Dendritic cell treated with granulocyte-macrophage colony-stimulating factor and Interleukin-4, amounts not matched to agents 40 ng/mL and 50 ng/mL, for 4 days (primary cell): Measurements from ENCODE around the gene RARB.

Source experiments
- H3K27ac Mint-ChIP-seq: one replicate; pipeline ENCODE4 v1.8.0; 2022; ENCODE audit warnings: mild to moderate bottlenecking, mixed read lengths
- H3K27me3 Mint-ChIP-seq: one replicate; pipeline ENCODE4 v1.8.0; 2022; ENCODE audit warnings: mild to moderate bottlenecking, mixed read lengths
- H3K36me3 Mint-ChIP-seq: one replicate; pipeline ENCODE4 v1.8.0; 2022; ENCODE audit warnings: low read depth, mixed read lengths
- H3K4me1 Mint-ChIP-seq: one replicate; pipeline ENCODE4 v1.8.0; 2022; ENCODE audit warnings: low read depth, mixed read lengths
- H3K4me3 Mint-ChIP-seq: one replicate; pipeline ENCODE4 v1.8.0; 2022; ENCODE audit warnings: mild to moderate bottlenecking, moderate library complexity, mixed read lengths
- H3K9me3 Mint-ChIP-seq: one replicate; pipeline ENCODE4 v1.8.0; 2022; ENCODE audit warnings: mixed read lengths
- intact Hi-C: fragments of 100-400 bp; cut with micrococcal nuclease; formaldehyde crosslinking; loops from one replicate; pipeline ENCODE4 v1.15.0; 2022

The RARB gene

DNA sequence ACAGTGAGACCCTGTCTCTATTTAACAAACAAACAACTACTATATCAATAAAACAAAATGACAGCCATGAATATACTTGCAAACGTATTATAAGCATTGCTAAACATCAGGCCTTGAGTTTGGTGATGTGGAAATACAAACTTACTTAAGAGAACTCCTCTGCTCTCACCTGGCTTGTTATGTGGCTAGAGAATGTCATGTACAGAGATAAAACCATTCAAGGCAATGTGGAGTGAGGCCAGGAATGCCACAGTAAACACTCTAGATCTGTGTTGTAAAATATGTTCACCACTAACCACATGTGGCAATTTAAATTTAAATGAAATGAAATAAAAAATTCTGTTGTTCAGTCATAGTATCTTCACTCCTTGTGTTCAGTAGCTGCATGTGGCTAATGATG is 22.7 kb upstream of the RARB start:
- no peak overlapping the region for H3K4me3 Mint-ChIP-seq
- no peaks in the 10 kb centered on the region for H3K27me3 Mint-ChIP-seq
- H3K36me3 Mint-ChIP-seq = no peaks in the 10 kb centered on the region
- no peak overlapping the region for H3K27ac Mint-ChIP-seq
- intact Hi-C loops = no loop called here
- H3K4me1 Mint-ChIP-seq = no peaks in the 10 kb centered on the region
- H3K9me3 Mint-ChIP-seq = no peaks in the 10 kb centered on the region

DNA sequence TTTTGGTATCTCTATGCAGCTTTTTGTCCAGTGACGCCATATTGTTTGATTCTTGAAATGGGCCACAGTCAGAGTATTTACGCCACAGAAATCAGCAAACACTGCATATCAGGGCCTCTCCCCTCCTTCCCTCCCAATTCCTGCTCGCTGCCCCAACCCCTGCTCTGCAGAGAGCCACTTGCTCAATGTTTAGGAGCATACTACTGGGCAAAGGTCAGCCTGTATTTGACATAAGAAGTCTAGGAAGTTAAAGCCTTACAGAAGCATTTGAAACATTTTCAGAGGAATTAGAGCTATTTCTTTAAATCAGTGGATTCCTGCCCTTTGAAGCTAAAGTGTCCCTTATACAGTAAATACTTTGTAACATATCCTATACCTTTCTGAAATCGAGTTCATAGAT is 17.4 kb upstream of the RARB start:
- H3K4me3 Mint-ChIP-seq = no peak overlapping the region
- no peaks in the 10 kb centered on the region for H3K9me3 Mint-ChIP-seq
- intact Hi-C loops = no loop called here
- no peak overlapping the region for H3K27ac Mint-ChIP-seq
- no peaks in the 10 kb centered on the region for H3K36me3 Mint-ChIP-seq
- H3K27me3 Mint-ChIP-seq = no peaks in the 10 kb centered on the region
- no peaks in the 10 kb centered on the region for H3K4me1 Mint-ChIP-seq

DNA sequence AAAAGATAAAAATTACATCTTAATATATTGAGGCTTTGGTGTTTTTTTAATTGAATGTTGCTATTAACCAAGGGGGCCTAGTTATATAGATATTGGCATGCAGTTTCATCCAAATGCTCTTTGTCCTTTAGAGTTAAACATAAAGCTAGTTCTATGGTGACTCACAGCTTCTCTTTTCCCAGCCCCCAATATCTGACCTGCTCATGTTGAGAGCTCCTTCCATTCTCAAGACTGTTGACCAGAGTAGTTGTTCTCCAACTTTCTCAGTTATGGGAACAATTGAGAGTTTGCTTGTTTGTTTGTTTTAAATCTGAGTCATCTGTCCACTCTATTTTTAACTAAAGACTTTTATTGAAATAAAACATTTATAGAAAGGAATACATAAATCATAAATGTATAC is 15.8 kb upstream of the RARB start:
- Mint-ChIP-seq H3K4me1 (no peaks in the 10 kb centered on the region), H3K4me3 (no peak overlapping the region), H3K9me3 (no peaks in the 10 kb centered on the region), H3K27ac (no peak overlapping the region), H3K27me3 (no peaks in the 10 kb centered on the region), H3K36me3 (no peaks in the 10 kb centered on the region)
- intact Hi-C loops = no loop called here

DNA sequence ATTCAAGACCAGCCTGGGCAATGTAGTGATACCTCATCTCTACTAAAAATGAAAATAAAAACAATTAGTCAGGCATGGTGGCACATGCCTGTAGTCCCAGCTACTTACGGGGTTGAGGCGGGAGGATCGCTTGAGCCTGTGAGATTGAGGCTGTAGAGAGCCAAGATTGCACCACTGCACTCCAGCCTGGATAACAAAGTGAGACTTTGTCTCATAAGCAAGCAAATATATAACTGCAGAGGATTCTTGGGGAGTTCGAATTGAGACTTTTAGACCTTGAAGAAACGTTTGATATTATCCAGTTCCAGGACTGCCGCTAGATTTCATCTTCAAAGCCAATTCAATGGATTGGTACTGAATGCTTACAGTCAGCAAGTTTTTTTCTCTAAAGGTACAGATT is 11.9 kb upstream of the RARB start:
- intact Hi-C loops = no loop called here
- Mint-ChIP-seq H3K36me3 (no peaks in the 10 kb centered on the region), H3K27me3 (no peaks in the 10 kb centered on the region), H3K4me3 (no peak overlapping the region), H3K4me1 (no peaks in the 10 kb centered on the region), H3K9me3 (no peaks in the 10 kb centered on the region), H3K27ac (no peak overlapping the region)

DNA sequence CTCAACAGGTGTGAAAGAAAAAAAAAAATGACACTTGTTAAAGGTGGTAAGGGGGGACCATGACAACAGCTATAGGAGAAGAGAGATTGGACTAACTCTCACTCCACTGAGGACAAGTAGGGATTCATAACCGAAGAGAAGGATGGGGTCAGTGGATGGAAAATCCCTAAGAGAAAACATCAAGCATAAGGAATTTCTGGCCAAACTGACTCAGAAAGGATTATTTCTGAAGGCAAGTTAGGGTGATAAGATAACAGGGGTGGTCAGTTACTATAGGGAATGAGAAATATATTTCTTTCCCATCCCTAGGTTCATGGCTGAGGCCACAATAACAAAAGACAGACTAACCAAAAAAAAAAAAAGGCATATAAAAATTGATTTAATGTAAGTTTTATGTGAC is 9.5 kb upstream of the RARB start:
- Mint-ChIP-seq H3K4me1 (no peaks in the 10 kb centered on the region), H3K27me3 (no peaks in the 10 kb centered on the region), H3K27ac (no peak overlapping the region), H3K4me3 (no peak overlapping the region), H3K9me3 (no peaks in the 10 kb centered on the region), H3K36me3 (no peaks in the 10 kb centered on the region)
- intact Hi-C loops = no loop called here

DNA sequence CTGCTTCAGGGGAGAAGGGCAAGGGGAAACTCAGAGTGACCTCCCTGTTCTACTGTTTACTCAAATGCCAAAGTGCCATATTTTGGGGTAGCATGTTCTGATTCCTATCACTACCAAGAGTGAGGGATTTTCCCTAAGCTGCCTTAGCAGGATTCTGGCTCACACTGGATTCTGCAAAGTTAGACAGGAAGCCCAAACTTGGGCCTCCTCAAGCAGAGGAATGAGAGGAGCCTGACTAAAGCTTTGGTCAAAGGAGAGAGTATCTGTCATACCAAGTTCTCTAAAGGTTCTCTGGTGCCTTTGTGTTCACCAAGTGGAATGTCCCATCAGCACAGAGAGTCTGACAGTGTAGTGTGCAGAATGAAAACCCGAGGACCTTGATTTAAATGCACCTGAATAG is 8.8 kb upstream of the RARB start:
- peaks cover under 1% of the 10 kb centered on the region for H3K27me3 Mint-ChIP-seq
- no peaks in the 10 kb centered on the region for H3K36me3 Mint-ChIP-seq
- no peak overlapping the region for H3K27ac Mint-ChIP-seq
- no peaks in the 10 kb centered on the region for H3K4me1 Mint-ChIP-seq
- no peak overlapping the region for H3K4me3 Mint-ChIP-seq
- H3K9me3 Mint-ChIP-seq = no peaks in the 10 kb centered on the region
- intact Hi-C loops = no loop called here

DNA sequence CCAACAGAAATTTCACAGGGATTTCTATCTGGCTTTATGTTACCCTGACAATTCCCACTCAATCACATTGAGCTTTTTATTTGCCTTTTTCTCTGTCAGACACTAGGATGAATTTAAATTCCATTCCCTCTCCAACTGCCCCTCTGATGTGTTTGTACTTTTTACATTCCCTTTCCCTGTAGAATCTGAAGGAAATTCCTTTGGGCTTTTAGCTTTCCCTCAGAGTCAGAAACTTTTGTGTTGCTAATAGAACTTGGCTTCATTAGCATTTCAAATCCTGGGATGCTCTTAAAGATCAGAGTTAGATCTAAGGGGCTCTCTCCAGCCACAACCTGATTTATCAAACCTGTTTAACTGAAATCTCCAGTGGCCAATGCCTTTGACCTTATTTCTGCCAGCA is 7.9 kb upstream of the RARB start:
- intact Hi-C loops = no loop called here
- Mint-ChIP-seq H3K27me3 (peaks cover 2% of the 10 kb centered on the region), H3K4me1 (no peaks in the 10 kb centered on the region), H3K36me3 (no peaks in the 10 kb centered on the region), H3K9me3 (no peaks in the 10 kb centered on the region), H3K27ac (no peak overlapping the region), H3K4me3 (no peak overlapping the region)

DNA sequence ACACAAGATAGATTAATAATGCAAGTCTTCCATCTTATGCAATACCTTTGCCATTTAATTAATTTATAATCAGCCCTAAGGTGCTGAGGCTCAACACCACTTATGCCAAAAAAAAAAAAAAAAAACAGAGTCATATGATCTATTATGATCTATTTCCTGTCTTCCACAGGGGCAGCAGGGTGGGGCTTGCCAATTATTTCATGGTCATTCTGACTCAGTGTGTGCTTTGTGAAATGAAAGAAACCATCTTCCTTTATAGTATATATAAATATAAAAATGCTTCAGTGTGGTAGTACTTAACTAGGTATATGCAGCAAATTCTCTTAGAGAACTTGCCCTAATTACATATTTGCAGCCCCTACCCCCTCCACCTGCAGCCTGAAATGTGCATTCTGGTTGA is 7.2 kb upstream of the RARB start:
- no peaks in the 10 kb centered on the region for H3K4me1 Mint-ChIP-seq
- intact Hi-C loops = no loop called here
- H3K27me3 Mint-ChIP-seq = peaks cover 5% of the 10 kb centered on the region
- no peak overlapping the region for H3K4me3 Mint-ChIP-seq
- no peak overlapping the region for H3K27ac Mint-ChIP-seq
- no peaks in the 10 kb centered on the region for H3K36me3 Mint-ChIP-seq
- no peaks in the 10 kb centered on the region for H3K9me3 Mint-ChIP-seq

DNA sequence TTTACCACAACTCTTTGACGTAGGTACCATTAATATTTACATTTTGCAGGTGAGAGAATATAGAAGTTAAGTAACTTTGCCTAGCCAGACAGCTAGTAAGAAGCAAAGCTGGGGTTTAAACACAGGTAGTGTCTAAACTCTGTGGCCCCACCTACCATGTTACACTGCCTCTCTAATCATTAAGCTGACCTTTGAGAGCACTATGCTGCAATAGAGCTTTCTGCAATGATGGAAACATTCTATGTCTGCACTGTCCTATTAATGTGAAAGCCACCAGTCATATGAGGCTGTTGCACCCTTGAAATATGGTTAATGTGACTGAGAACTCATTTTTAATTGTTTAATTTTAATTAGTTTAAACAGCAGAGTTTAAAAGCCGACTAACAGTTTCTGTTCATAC is 6.3 kb upstream of the RARB start:
- no peaks in the 10 kb centered on the region for H3K4me1 Mint-ChIP-seq
- intact Hi-C loops = no loop called here
- no peaks in the 10 kb centered on the region for H3K9me3 Mint-ChIP-seq
- H3K27ac Mint-ChIP-seq = no peak overlapping the region
- no peak overlapping the region for H3K4me3 Mint-ChIP-seq
- H3K27me3 Mint-ChIP-seq = peaks cover 11% of the 10 kb centered on the region
- no peaks in the 10 kb centered on the region for H3K36me3 Mint-ChIP-seq

DNA sequence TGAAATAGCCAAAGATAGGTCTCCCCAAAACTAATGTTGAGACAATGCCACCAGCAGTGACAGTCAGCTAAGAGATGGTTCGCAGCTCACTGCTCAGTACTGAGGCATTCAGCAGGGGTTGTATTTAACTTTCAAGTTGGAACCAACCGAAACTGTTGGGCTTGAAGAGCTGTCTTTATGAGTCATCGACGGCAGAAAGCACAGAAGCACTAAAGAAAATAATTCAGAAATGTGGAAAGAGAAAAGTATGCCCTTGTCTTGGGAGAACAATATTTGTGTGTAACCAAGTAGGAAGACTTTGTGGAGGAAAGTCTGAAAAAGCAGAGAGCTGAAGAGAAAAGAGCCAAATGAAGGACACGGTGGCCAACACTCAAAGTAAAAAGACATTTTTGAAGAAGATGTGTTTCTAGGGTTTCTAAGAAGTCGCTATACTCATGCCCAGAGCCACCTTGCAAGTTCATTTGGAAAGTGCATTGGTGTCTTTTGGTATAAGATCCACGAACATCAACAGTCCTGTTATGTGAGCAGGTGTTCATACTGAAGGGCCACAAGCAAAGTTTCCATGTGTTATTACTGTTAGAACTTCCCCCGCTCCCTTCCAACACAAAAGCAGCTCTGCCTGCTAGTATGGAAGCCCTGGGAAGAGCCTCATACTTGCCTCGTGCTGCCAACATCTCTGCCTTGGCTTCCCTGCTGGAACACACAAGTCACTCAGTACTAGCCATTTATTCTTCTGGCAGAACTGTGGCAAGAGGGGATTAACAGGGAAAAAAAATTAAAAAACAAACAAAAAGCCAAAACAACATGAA is 4.1 kb upstream of the RARB start:
- H3K4me1 Mint-ChIP-seq = peaks cover 12% of the 10 kb centered on the region
- intact Hi-C loops = no loop called here
- H3K36me3 Mint-ChIP-seq = no peaks in the 10 kb centered on the region
- H3K4me3 Mint-ChIP-seq = no peak overlapping the region
- H3K27me3 Mint-ChIP-seq = peaks cover 33% of the 10 kb centered on the region
- H3K9me3 Mint-ChIP-seq = no peaks in the 10 kb centered on the region
- no peak overlapping the region for H3K27ac Mint-ChIP-seq

DNA sequence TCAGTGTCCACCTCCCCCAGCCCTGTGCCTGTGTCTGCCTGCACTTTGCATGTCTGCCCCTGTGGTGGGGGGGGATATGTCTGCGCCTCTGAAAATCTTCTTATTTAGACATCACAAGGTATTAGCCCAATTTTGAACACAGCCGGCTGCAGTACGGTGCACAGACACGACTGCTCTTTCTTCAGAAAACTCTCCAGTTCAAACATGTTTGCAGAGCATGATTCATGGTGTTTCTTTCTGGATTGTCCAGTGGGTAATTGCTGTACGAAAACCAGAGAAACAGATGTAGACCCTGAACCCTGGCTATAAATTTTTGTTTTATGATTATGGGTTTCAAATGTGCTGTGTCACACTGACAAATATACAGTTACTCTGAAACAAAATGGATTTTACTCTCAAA is 3.4 kb upstream of the RARB start:
- no peak overlapping the region for H3K4me3 Mint-ChIP-seq
- no peaks in the 10 kb centered on the region for H3K36me3 Mint-ChIP-seq
- H3K4me1 Mint-ChIP-seq = peaks cover 12% of the 10 kb centered on the region
- H3K27ac Mint-ChIP-seq = no peak overlapping the region
- peaks cover 39% of the 10 kb centered on the region for H3K27me3 Mint-ChIP-seq
- H3K9me3 Mint-ChIP-seq = no peaks in the 10 kb centered on the region
- intact Hi-C loops = no loop called here

DNA sequence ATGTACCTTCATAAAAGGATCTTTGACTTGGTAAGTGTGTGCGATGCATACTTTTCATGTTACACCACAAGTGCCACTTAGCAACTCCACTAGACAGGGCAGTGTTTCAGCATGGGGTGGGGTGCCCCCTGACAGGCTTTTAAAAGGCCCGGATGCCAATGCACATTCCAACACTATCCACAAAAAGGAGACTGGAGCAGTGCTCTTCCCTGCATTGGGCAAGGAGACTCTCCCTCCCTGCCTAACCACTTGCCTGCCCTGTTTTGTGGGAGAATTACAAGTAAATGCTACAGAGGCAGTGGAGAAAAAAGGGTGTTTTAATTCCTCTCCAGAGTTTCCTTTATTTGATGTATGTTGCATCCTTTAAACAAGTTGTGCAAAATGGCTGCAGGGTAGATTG is 1.7 kb upstream of the RARB start:
- Mint-ChIP-seq H3K9me3 (no peaks in the 10 kb centered on the region), H3K27ac (no peak overlapping the region), H3K4me1 (peaks cover 12% of the 10 kb centered on the region), H3K36me3 (no peaks in the 10 kb centered on the region), H3K4me3 (no peak overlapping the region), H3K27me3 (peaks cover 47% of the 10 kb centered on the region)
- intact Hi-C loops = no loop called here

DNA sequence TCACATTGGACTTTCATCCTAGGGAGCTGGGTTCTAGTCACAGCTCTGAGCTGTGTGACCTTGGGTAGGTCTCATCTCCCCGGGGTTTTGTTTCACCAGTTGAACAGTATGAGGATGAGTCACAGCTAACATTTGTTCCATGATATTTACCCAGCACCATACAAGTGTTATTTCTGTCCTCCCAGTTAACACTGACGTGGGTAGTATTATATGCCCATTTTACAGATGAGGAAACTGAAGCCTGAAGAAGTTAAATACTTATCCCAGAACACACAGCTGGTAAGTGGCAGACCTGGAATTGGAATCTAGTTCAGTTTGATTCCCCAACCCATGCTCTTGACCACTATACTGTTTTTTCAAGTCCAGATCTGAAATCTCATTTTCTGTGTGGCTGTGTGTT is 908 bp upstream of the RARB start:
- Mint-ChIP-seq H3K36me3 (no peaks in the 10 kb centered on the region), H3K4me1 (peaks cover 12% of the 10 kb centered on the region), H3K27me3 (peaks cover 52% of the 10 kb centered on the region), H3K27ac (no peak overlapping the region), H3K4me3 (no peak overlapping the region), H3K9me3 (no peaks in the 10 kb centered on the region)
- intact Hi-C loops = no loop called here

DNA sequence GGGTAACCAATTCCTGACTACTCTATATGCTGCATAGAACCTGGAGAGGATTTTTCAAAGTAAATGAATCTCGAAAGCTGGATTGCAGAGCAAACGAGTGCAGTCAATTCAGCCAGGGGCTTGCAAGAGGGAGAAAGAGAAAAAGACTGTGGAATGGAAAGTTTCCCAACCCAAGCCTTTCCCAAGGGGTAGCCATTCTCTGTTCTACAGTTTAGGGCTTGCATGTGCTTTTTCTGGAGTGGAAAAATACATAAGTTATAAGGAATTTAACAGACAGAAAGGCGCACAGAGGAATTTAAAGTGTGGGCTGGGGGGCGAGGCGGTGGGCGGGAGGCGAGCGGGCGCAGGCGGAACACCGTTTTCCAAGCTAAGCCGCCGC is 511 bp upstream of the RARB start:
- Mint-ChIP-seq H3K9me3 (no peaks in the 10 kb centered on the region), H3K36me3 (no peaks in the 10 kb centered on the region), H3K27me3 (peaks cover 52% of the 10 kb centered on the region), H3K27ac (no peak overlapping the region), H3K4me3 (no peak overlapping the region), H3K4me1 (peaks cover 12% of the 10 kb centered on the region)
- intact Hi-C loops = no loop called here

DNA sequence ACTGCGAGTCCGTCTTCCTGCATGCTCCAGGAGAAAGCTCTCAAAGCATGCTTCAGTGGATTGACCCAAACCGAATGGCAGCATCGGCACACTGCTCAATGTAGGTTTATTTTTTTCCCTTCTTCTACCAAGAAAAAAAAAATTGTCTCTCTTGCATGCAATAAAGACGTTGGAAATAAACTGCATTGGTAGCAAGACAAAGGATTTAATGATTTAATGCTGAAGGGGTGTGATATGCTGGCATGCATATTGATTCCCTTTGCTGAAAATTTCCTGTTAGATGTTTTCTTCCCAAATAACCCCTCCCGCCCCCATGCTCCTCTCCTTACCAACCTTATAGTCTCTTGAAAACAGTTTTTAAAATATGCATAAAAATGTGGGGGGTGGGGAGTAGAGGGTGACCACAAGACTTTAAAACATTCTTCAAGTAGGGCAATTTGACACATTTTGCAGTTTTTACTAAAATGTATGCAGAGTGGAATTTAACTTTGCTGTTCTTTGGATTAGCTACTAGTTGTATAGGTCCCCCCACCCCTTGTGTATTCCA is 799 bp downstream of the RARB start:
- no peak overlapping the region for H3K27ac Mint-ChIP-seq
- H3K27me3 Mint-ChIP-seq = peaks cover 53% of the 10 kb centered on the region
- H3K4me1 Mint-ChIP-seq = peaks cover 12% of the 10 kb centered on the region
- no peak overlapping the region for H3K4me3 Mint-ChIP-seq
- no peaks in the 10 kb centered on the region for H3K36me3 Mint-ChIP-seq
- H3K9me3 Mint-ChIP-seq = no peaks in the 10 kb centered on the region
- intact Hi-C loops = no loop called here
